K562 (cell line): Measurements from ENCODE around the gene MAP3K12.
A peak's percentile ranks its signal among the peaks of the same experiment; 100 is the strongest.

Experiments
- CC2D1A ChIP-seq: fragments of 450-650 bp; IDR thresholded peaks from 2 replicates; pipeline ENCODE4 v1.6.1; 2017; ENCODE audit warnings: mild to moderate bottlenecking
- CREB3 ChIP-seq: fragments of 450-650 bp; conservative IDR thresholded peaks from 2 replicates; pipeline ENCODE4 v1.6.1; 2016; ENCODE audit warnings: missing genetic modification characterization, low read depth, mild to moderate bottlenecking, missing compliant biosample characterization, moderate library complexity
- ELK1 ChIP-seq: sonication (generic); formaldehyde crosslinking; IDR thresholded peaks from 2 replicates; pipeline ENCODE4 v1.8.1; 2022; ENCODE audit warnings: missing genetic modification reagents
- MEIS2 ChIP-seq: fragments of 450-650 bp; IDR thresholded peaks from 2 replicates; pipeline ENCODE4 v1.6.1; 2014; ENCODE audit warnings: mild to moderate bottlenecking; ENCODE audit not compliant: partially characterized antibody
- POLR2AphosphoS5 ChIP-seq: IDR thresholded peaks from 2 replicates; pipeline ENCODE4 v1.6.1; 2011; ENCODE audit warnings: mild to moderate bottlenecking, low read depth, low read length, moderate library complexity; ENCODE audit not compliant: control insufficient read depth, insufficient read depth
- SIN3B ChIP-seq: fragments of 450-650 bp; IDR thresholded peaks from 2 replicates; pipeline ENCODE4 v1.6.1; 2017; ENCODE audit warnings: low read depth, mild to moderate bottlenecking, moderate library complexity
- TF ChIP-seq, protein P1 (sequence below), 3 experiments: IDR thresholded peaks in 2 of 3; conservative IDR thresholded peaks in 1 of 3; 2 replicates each; pipeline ENCODE4 v1.5.1; 2011 to 2012; ENCODE audit warnings: low read length in 3 of 3, mild to moderate bottlenecking in 3 of 3, control low read depth in 2 of 3, improper control_type of control experiment in 1 of 3, inconsistent platforms in 1 of 3, low read depth in 1 of 3, mixed read lengths in 1 of 3, moderate library complexity in 1 of 3; ENCODE audit not compliant: insufficient read depth in 2 of 3
- TF ChIP-seq, protein P2 (sequence below), 2 experiments: fragments of 150-350 bp in 1 of 2; IDR thresholded peaks; 2 replicates each; pipeline ENCODE4 v1.6.1; 2012 to 2016; ENCODE audit warnings: low read depth in 2 of 2, low read length in 2 of 2, mild to moderate bottlenecking in 1 of 2, moderate library complexity in 1 of 2
- TF ChIP-seq, protein P3 (sequence below): fragments of 250-450 bp; sonication (Bioruptor Pico); IDR thresholded peaks from 2 replicates; pipeline ENCODE4 v1.8.0; 2021; ENCODE audit warnings: moderate library complexity, mild to moderate bottlenecking, inconsistent platforms

DNA sequence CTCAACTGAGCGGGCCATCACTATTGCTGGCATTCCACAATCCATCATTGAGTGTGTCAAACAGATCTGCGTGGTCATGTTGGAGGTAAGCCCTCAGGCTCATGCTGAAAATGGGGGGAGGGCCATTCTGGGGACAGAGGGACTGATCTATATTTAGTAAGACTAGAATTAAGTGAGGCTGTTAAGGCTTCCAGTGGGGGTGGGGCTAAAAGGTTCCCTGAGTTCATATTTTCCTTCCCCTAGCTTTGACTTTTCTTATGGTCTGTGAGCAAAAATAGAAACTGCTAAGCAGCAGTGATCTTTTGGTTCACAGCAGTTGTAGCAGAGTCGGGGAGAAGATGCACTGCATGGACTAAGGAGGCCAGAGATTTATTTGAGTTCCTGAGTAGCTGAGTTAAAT, 38.2 kb downstream of the MAP3K12 start:
- TF ChIP-seq ELK1 (no peak), MEIS2 (no peak), SIN3B (no peak), CREB3 (tag) (no peak), POLR2AphosphoS5 (peak; percentile 39; the same call in 1 of the 2 replicates), CC2D1A (no peak)
- TF ChIP-seq, protein P1, sequence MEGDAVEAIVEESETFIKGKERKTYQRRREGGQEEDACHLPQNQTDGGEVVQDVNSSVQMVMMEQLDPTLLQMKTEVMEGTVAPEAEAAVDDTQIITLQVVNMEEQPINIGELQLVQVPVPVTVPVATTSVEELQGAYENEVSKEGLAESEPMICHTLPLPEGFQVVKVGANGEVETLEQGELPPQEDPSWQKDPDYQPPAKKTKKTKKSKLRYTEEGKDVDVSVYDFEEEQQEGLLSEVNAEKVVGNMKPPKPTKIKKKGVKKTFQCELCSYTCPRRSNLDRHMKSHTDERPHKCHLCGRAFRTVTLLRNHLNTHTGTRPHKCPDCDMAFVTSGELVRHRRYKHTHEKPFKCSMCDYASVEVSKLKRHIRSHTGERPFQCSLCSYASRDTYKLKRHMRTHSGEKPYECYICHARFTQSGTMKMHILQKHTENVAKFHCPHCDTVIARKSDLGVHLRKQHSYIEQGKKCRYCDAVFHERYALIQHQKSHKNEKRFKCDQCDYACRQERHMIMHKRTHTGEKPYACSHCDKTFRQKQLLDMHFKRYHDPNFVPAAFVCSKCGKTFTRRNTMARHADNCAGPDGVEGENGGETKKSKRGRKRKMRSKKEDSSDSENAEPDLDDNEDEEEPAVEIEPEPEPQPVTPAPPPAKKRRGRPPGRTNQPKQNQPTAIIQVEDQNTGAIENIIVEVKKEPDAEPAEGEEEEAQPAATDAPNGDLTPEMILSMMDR (IDR thresholded peaks at IDR 0.05 in 2 of 3, conservative IDR thresholded peaks at IDR 0.05 in 1 of 3; ENCODE audit: insufficient read depth in 2 of 3, low read depth in 1 of 3, low read length in 3 of 3): no peak
- TF ChIP-seq, protein P2, sequence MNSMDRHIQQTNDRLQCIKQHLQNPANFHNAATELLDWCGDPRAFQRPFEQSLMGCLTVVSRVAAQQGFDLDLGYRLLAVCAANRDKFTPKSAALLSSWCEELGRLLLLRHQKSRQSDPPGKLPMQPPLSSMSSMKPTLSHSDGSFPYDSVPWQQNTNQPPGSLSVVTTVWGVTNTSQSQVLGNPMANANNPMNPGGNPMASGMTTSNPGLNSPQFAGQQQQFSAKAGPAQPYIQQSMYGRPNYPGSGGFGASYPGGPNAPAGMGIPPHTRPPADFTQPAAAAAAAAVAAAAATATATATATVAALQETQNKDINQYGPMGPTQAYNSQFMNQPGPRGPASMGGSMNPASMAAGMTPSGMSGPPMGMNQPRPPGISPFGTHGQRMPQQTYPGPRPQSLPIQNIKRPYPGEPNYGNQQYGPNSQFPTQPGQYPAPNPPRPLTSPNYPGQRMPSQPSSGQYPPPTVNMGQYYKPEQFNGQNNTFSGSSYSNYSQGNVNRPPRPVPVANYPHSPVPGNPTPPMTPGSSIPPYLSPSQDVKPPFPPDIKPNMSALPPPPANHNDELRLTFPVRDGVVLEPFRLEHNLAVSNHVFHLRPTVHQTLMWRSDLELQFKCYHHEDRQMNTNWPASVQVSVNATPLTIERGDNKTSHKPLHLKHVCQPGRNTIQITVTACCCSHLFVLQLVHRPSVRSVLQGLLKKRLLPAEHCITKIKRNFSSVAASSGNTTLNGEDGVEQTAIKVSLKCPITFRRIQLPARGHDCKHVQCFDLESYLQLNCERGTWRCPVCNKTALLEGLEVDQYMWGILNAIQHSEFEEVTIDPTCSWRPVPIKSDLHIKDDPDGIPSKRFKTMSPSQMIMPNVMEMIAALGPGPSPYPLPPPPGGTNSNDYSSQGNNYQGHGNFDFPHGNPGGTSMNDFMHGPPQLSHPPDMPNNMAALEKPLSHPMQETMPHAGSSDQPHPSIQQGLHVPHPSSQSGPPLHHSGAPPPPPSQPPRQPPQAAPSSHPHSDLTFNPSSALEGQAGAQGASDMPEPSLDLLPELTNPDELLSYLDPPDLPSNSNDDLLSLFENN (IDR thresholded peaks at IDR 0.05; ENCODE audit: low read depth in 2 of 2, low read length in 2 of 2): no peak
- TF ChIP-seq, protein P3, sequence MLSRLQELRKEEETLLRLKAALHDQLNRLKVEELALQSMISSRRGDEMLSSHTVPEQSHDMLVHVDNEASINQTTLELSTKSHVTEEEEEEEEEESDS (CRISPR knock-in tag): no peak
